ENCODE results near the gene NOL4L. TPM values are rescaled to one million over a fixed set of nuclear protein-coding genes. Genes with fewer than 3 reads are reported as not detected.

Gene NOL4L
- total RNA-seq, 1 experiment from 2014 or later, result 31.7 TPM

DNA sequence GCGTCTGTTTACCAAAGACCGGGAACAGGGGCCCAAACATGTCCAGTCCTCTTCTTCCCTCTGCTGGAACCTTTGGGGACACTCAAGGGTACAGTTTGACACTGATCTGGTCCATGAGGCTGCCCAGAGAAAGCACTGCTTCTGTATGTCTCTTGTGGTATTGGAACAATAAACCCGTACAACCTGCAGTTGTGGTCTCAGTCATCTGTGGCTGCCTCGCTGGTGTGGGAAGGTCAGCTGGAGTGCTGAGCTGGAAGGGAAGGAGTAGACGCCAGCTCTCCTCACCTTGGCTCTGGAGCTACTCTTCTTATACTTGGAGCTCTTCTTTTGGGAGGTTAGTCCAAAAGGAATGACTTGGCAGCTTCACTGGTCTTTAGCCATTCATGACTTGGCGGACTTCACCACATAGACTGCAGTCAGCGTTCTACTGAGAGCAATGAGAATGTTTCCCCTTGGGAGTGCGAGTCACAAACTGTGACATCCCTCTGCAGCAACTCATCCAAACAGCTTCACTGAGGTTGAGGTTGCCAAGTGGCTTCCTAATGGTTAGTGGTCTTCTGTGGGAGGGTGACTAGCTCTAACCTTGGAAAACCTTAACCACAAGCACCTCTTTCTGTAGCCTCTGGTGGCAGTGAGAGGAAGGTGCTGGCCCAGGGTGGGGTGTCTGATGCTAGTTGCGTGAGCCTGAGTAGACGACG is 145.9 kb downstream of the NOL4L start:
- no peak overlapping the region for H2BK12ac ChIP-seq (ENCODE audit: insufficient read length, low read depth, low read length)
- no peaks in the 10 kb centered on the region for H4K20me1 ChIP-seq (ENCODE audit: control insufficient read depth, insufficient read depth, insufficient read length)
- no peak overlapping the region for H2BK20ac ChIP-seq (ENCODE audit: low read depth, low read length, poor library complexity, severe bottlenecking)
- H2BK15ac ChIP-seq (ENCODE audit: low read depth, low read length), result no peak overlapping the region
- Mint-ChIP-seq H3K27me3 (ENCODE audit: low read depth) (no peaks in the 10 kb centered on the region), H3K4me3 (no peak overlapping the region), H3K9me3 (no peaks in the 10 kb centered on the region), H3K4me1 (peaks cover 15 to 17% of the 10 kb centered on the region in 2 experiments), H3K36me3 (ENCODE audit: insufficient read depth in 1 of 3, low read depth in 3 of 3) (peaks cover 5 to 32% (median 17%) of the 10 kb centered on the region in 3 experiments; a peak in 5 of 7 replicates), H3K27ac (no peak overlapping the region; a peak in 1 of 7 replicates)
- no peak overlapping the region for H2BK5ac ChIP-seq (ENCODE audit: insufficient read length, low read length)
- H3K79me1 ChIP-seq (ENCODE audit: insufficient read depth, low read depth, low read length, poor library complexity, severe bottlenecking), result no peaks in the 10 kb centered on the region
- no peak overlapping the region for H2AK5ac ChIP-seq (ENCODE audit: insufficient read length, low read length)
- no peaks in the 10 kb centered on the region for H3K4me1 ChIP-seq (ENCODE audit: insufficient read depth, low read length)
- no peak overlapping the region for H2AFZ ChIP-seq (ENCODE audit: low read length)
- no peaks in the 10 kb centered on the region for H3K9me3 ChIP-seq (ENCODE audit: control insufficient read depth, low read depth, low read length)
- H3K14ac ChIP-seq (ENCODE audit: insufficient read depth, low read length), result no peak overlapping the region
- TF ChIP-seq, protein P1, sequence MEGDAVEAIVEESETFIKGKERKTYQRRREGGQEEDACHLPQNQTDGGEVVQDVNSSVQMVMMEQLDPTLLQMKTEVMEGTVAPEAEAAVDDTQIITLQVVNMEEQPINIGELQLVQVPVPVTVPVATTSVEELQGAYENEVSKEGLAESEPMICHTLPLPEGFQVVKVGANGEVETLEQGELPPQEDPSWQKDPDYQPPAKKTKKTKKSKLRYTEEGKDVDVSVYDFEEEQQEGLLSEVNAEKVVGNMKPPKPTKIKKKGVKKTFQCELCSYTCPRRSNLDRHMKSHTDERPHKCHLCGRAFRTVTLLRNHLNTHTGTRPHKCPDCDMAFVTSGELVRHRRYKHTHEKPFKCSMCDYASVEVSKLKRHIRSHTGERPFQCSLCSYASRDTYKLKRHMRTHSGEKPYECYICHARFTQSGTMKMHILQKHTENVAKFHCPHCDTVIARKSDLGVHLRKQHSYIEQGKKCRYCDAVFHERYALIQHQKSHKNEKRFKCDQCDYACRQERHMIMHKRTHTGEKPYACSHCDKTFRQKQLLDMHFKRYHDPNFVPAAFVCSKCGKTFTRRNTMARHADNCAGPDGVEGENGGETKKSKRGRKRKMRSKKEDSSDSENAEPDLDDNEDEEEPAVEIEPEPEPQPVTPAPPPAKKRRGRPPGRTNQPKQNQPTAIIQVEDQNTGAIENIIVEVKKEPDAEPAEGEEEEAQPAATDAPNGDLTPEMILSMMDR (conservative IDR thresholded peaks at IDR 0.05), result no peak; the same call in 2 of the 3 replicates
- no peak for DNase-seq
- H3K23ac ChIP-seq (ENCODE audit: insufficient read length, low read depth, low read length), result no peak overlapping the region
- WGBS (ENCODE audit: extremely low coverage, insufficient read length, low lambda C conversion rate), result no CpG with 5 or more reads among the region's 11 CpGs
- no peaks in the 10 kb centered on the region for H3K79me2 ChIP-seq (ENCODE audit: insufficient read depth, low read length)
- no peak overlapping the region for H3T11ph ChIP-seq (ENCODE audit: low read length)
- no peak overlapping the region for H3K27ac ChIP-seq (ENCODE audit: insufficient read length, low read depth, low read length)
- H3K27me3 ChIP-seq (ENCODE audit: insufficient read depth, low read length), result no peaks in the 10 kb centered on the region
- no peak overlapping the region for H3K9ac ChIP-seq (ENCODE audit: extremely low read depth, insufficient read length, low read length)
- no peak overlapping the region for H4K5ac ChIP-seq (ENCODE audit: insufficient read length, low read depth, low read length)
- H3K4me2 ChIP-seq (ENCODE audit: insufficient read depth, insufficient read length, low read length), result no peak overlapping the region
- H3K18ac ChIP-seq (ENCODE audit: insufficient read length, low read depth, low read length), result no peak overlapping the region
- H2BK120ac ChIP-seq (ENCODE audit: low read depth, low read length, poor library complexity, severe bottlenecking), result no peak overlapping the region
- no peak overlapping the region for H4K8ac ChIP-seq (replicated peaks; ENCODE audit: insufficient read length, low read depth, low read length)
- H3K4ac ChIP-seq (ENCODE audit: low read depth, low read length), result no peak overlapping the region
- H4K91ac ChIP-seq (ENCODE audit: insufficient read length, low read depth, low read length), result no peak overlapping the region
- no peak overlapping the region for H3K56ac ChIP-seq (ENCODE audit: insufficient read length, low read depth, low read length)
- H3K23me2 ChIP-seq (ENCODE audit: insufficient read length, low read depth, low read length, poor library complexity, severe bottlenecking), result no peaks in the 10 kb centered on the region
